ENCODE results near the gene WNK2. TPM values are rescaled to one million over a fixed set of nuclear protein-coding genes. Genes with fewer than 3 reads are reported as not detected.

WNK2 gene
- polyA plus RNA-seq, 3 donors: 0.40 TPM; not detected in 2

DNA sequence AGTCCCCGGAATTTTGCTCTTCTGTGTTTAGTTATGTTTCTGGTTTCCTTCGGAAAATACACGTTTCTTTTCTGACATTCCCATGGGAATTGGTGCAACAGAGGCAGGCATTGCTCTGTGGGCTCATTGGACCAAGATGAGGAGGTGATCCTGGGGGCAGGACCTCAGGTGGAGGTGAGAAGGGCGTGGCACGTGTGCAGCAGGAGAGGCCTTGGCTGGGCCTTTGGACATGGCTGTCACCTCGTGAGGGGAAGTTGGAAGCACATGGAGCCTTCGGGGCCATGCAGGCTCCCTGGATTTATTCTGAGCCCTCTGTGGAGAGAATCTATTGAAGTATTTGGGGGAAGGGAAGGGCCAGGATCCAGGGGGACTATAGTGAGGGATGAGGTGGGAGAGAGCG is 44.5 kb downstream of the WNK2 start:
- no peak overlapping the region for H3K4me3 ChIP-seq (replicated peaks in 1 of 3; ENCODE audit: low read depth in 2 of 3, low read length in 3 of 3)
- Mint-ChIP-seq H3K27ac (peak overlapping the region in 1 of 7 donors; percentile 20), H3K36me3 (no peaks in the 10 kb centered on the region), H3K4me3 (peak overlapping the region in 1 of 2 donors; percentile 36), H3K4me1 (peaks cover 15% of the 10 kb centered on the region), H3K27me3 (ENCODE audit: low read depth in 3 of 3) (peaks cover 64 to 97% (median 93%) of the 10 kb centered on the region in 3 donors), H3K9me3 (peaks cover 0 to 5% (median 0%) of the 10 kb centered on the region in 7 donors)
- no peak for DNase-seq
- peaks cover 0 to 4% of the 10 kb centered on the region in 2 donors for H3K9me3 ChIP-seq (replicated peaks in 1 of 2; ENCODE audit: control insufficient read depth in 1 of 2, insufficient read depth in 1 of 2, low read length in 2 of 2)
- WGBS (ENCODE audit: insufficient coverage): 91% methylated on average over 6 of the region's 8 CpGs
- TF ChIP-seq CTCF (IDR thresholded peaks at IDR 0.05): no peak
- no peak overlapping the region for H2AFZ ChIP-seq (ENCODE audit: insufficient read depth, low read depth, low read length, poor library complexity, severe bottlenecking)
- no peak overlapping the region for H3K4me2 ChIP-seq (replicated peaks; ENCODE audit: extremely low read depth, low read length, poor library complexity, severe bottlenecking)
- intact Hi-C loops (cut with micrococcal nuclease): no loop called here
- no peak overlapping the region for H3K9ac ChIP-seq (ENCODE audit: insufficient read depth, low read length, poor library complexity, severe bottlenecking)
- no peaks in the 10 kb centered on the region for H4K20me1 ChIP-seq (ENCODE audit: insufficient read depth, low read length)
- no peak overlapping the region for H3K27ac ChIP-seq (ENCODE audit: low read depth in 1 of 2, low read length in 2 of 2)
- peaks cover 11% of the 10 kb centered on the region in 2 donors for H3K4me1 ChIP-seq (ENCODE audit: control insufficient read depth in 1 of 2, insufficient read depth in 2 of 2, low read length in 2 of 2)
- peaks cover 7 to 84% of the 10 kb centered on the region in 2 donors for H3K27me3 ChIP-seq (ENCODE audit: control insufficient read depth in 2 of 2, insufficient read depth in 2 of 2, low read length in 2 of 2)
- H3K79me2 ChIP-seq (ENCODE audit: insufficient read depth, low read length): no peaks in the 10 kb centered on the region
- no peaks in the 10 kb centered on the region for H3K36me3 ChIP-seq (replicated peaks in 1 of 2; ENCODE audit: control insufficient read depth in 1 of 2, insufficient read depth in 2 of 2, low read length in 2 of 2)

DNA sequence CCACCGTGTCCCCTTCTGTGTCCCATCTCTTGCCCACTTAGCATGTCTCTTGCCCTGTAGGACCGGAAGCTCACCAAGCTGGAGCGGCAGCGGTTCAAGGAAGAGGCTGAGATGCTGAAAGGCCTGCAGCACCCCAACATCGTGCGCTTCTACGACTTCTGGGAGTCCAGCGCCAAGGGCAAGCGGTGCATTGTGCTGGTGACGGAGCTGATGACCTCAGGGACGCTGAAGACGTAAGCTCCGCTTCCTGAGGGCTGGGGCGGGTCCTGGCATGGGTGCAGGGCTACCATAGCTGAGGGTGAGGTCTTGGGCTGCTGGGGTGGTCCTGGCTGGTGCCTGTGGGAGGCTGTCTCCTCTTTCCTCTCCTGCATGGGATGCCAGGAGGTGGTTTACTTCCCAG is 45.7 kb downstream of the WNK2 start:
- H2AFZ ChIP-seq (ENCODE audit: insufficient read depth, low read depth, low read length, poor library complexity, severe bottlenecking): no peak overlapping the region
- peaks cover 11% of the 10 kb centered on the region in 2 donors for H3K4me1 ChIP-seq (ENCODE audit: control insufficient read depth in 1 of 2, insufficient read depth in 2 of 2, low read length in 2 of 2)
- 99% methylated on average over 14 of the region's 14 CpGs for WGBS (ENCODE audit: insufficient coverage)
- H3K9me3 Mint-ChIP-seq: peaks cover 0 to 5% (median 0%) of the 10 kb centered on the region in 7 donors
- peaks cover 58 to 90% (median 89%) of the 10 kb centered on the region in 3 donors for H3K27me3 Mint-ChIP-seq (ENCODE audit: low read depth in 3 of 3)
- intact Hi-C loops (cut with micrococcal nuclease): no loop called here
- H3K27ac Mint-ChIP-seq: no peak overlapping the region
- TF ChIP-seq CTCF (IDR thresholded peaks at IDR 0.05): no peak
- no peak overlapping the region for H3K27ac ChIP-seq (ENCODE audit: low read depth in 1 of 2, low read length in 2 of 2)
- no peak overlapping the region for H3K9ac ChIP-seq (ENCODE audit: insufficient read depth, low read length, poor library complexity, severe bottlenecking)
- no peak overlapping the region for H3K4me2 ChIP-seq (replicated peaks; ENCODE audit: extremely low read depth, low read length, poor library complexity, severe bottlenecking)
- DNase-seq: no peak
- H3K79me2 ChIP-seq (ENCODE audit: insufficient read depth, low read length): no peaks in the 10 kb centered on the region
- H3K9me3 ChIP-seq (replicated peaks in 1 of 2; ENCODE audit: control insufficient read depth in 1 of 2, insufficient read depth in 1 of 2, low read length in 2 of 2): peaks cover 0 to 4% of the 10 kb centered on the region in 2 donors
- no peak overlapping the region for H3K4me3 Mint-ChIP-seq
- H3K36me3 ChIP-seq (replicated peaks in 1 of 2; ENCODE audit: control insufficient read depth in 1 of 2, insufficient read depth in 2 of 2, low read length in 2 of 2): no peaks in the 10 kb centered on the region
- H3K27me3 ChIP-seq (ENCODE audit: control insufficient read depth in 2 of 2, insufficient read depth in 2 of 2, low read length in 2 of 2): peaks cover 5 to 80% of the 10 kb centered on the region in 2 donors
- H3K4me1 Mint-ChIP-seq: peaks cover 13% of the 10 kb centered on the region
- no peak overlapping the region for H3K4me3 ChIP-seq (replicated peaks in 1 of 3; ENCODE audit: low read depth in 2 of 3, low read length in 3 of 3)
- H3K36me3 Mint-ChIP-seq: no peaks in the 10 kb centered on the region
- no peaks in the 10 kb centered on the region for H4K20me1 ChIP-seq (ENCODE audit: insufficient read depth, low read length)

All from CD14-positive monocyte (primary cell).